Right atrium auricular region (tissue), 2 donors: ENCODE results near the gene BPGM. TPM values are rescaled to one million over a fixed set of nuclear protein-coding genes. Genes with fewer than 3 reads are reported as not detected.

Experiments used
- DNase-seq: peaks from one replicate; pipeline ENCODE4 v3.0.0-alpha.2; 2019; ENCODE audit warnings: low spot score
- H3K27ac ChIP-seq, 2 donors: fragments of 200-600 bp; sonication (generic); 1 replicate in 1 of 2; 2 replicates in 1 of 2; pipeline ENCODE4 v1.5.1; 2016 to 2019
- H3K27me3 ChIP-seq, 2 donors: fragments of 200-600 bp; sonication (generic); one replicate each; pipeline versions ENCODE4 v1.5.1 to v1.6.0; 2017 to 2019
- H3K36me3 ChIP-seq: fragments of 200-600 bp; sonication (generic); one replicate; pipeline ENCODE4 v1.5.1; 2016
- H3K4me1 ChIP-seq, 2 donors: fragments of 200-600 bp; sonication (generic); one replicate each; pipeline versions ENCODE4 v1.5.1 to v1.6.0; 2017 to 2019
- H3K4me3 ChIP-seq, 2 donors: fragments of 200-600 bp; sonication (generic); 1 replicate in 1 of 2; 2 replicates in 1 of 2; pipeline ENCODE4 v1.5.1; 2017 to 2019; ENCODE audit warnings: mild to moderate bottlenecking in 1 of 2, moderate library complexity in 1 of 2
- H3K9me3 ChIP-seq, 2 donors: fragments of 200-600 bp; sonication (generic); one replicate each; pipeline ENCODE4 v1.5.1; 2019
- total RNA-seq, 2 donors: library from RNA; depleted of rRNA; stranded (reverse); fragments of >200 nt; gene quantifications; one replicate each; pipeline ENCODE4 v1.1.0, GENCODE V29; 2016
- TF ChIP-seq, protein P1 (sequence below), 2 donors: fragments of 200-600 bp; sonication (generic); IDR thresholded peaks; one replicate each; pipeline ENCODE4 v1.5.1; 2019; ENCODE audit warnings: antibody characterized with exemption in 2 of 2

BPGM gene
- 10 to 100 TPM; 12.5 to 16.7 TPM for total RNA-seq

DNA sequence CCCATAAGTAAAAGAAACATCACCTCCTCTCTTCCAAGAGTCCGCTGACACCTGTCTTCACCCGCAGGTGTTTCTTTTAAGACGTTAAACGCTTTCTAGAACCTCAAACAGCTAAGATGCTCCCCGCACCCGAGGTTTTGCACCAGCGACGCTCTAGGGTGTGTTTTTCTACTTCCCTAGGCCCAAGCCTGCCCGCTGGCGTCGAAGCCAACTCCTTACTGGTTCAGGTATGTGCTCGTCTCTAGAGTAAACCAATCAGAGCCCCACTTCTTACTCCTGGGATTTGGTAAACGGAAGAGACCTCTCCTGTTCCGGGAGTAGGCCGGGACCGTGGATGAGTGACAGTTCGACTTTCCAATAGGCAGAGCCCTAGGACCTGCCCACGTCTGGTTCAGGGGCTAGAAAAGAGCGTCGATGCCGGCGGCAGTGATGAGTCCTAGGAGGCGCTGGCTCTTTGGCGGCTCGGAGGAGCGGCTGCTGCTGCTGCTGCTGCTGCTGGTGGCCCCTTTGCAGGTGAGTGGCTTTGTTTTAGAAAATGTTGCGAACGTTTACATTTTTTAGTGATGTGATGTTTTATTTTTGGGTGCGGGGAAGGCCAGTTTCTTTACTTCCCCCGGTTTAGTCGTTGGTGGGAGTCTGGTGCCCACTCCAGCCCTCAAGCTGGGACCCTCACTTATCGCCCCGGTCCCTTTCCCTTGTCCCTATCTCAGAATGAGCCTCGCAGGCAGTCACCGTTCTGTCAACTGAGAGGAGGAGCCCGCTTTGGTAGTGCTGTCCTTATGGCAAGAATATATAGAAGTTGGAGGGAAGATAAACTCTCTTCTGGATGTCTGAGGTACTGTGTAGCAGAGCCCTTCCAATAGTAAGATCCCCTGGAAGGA, at the start of gene BPGM:
Gene BPGM (plus strand): TSS at position 429 of the 881 bp plus-strand sequence. CDS start 14,655 bp downstream, outside the sequence.
- Histone ChIP-seq H3K27ac (peak within 1 kb of the TSS; percentile 81 to 87), H3K4me1 (peaks cover 0 to 17% of the 10 kb centered on the region in 2 donors), H3K4me3 (peak within 1 kb of the TSS; percentile 79 to 80), H3K9me3 (no peaks in the 10 kb centered on the region), H3K27me3 (no peaks in the 10 kb centered on the region), H3K36me3 (no peaks in the 10 kb centered on the region)
- peak; percentile 99 for DNase-seq
- TF ChIP-seq, protein P1, sequence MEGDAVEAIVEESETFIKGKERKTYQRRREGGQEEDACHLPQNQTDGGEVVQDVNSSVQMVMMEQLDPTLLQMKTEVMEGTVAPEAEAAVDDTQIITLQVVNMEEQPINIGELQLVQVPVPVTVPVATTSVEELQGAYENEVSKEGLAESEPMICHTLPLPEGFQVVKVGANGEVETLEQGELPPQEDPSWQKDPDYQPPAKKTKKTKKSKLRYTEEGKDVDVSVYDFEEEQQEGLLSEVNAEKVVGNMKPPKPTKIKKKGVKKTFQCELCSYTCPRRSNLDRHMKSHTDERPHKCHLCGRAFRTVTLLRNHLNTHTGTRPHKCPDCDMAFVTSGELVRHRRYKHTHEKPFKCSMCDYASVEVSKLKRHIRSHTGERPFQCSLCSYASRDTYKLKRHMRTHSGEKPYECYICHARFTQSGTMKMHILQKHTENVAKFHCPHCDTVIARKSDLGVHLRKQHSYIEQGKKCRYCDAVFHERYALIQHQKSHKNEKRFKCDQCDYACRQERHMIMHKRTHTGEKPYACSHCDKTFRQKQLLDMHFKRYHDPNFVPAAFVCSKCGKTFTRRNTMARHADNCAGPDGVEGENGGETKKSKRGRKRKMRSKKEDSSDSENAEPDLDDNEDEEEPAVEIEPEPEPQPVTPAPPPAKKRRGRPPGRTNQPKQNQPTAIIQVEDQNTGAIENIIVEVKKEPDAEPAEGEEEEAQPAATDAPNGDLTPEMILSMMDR (IDR thresholded peaks at IDR 0.05), result no peak

DNA sequence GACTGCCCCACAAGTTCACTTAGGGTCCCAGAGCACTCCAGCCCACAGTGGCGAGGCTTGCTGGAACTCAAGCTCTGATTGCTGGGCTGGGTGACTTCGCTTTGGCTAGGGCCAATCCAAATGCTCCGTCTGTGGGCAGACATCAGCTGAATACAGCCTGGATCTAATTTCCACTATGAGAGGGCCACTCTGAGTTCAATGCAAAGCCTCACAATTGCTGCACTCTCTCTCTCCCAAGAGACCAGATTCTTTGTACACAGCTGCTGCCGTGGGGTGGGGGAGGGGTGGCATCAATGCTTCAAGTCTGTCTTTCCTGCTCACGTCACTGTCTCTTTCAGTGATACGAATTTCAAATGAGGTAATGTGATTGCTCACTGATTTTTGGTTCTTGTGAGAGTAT, 47.3 kb upstream of the BPGM start:
- no peaks in the 10 kb centered on the region for H3K9me3 ChIP-seq

DNA sequence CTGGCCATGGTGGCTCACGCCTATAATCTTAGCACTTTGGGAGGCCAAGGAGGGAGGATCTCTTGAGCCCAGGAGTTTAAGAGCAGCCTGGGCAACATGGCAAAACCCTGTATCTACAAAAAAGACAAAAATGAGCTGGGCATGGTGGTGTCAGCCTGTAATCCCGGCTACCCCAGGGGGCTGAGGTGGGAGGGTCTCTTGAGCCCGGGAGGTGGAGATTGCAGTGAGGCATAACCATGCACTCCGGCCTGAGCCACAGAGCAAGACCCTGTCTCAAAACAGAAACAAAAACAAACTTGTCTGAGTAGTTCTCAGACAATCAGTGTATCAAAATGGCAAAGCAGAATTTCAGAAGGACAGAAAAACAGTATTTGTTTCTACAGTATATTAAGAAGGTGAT, 45.2 kb upstream of the BPGM start:
- no peaks in the 10 kb centered on the region for H3K36me3 ChIP-seq
- no peak overlapping the region for H3K4me3 ChIP-seq
- H3K9me3 ChIP-seq, result no peaks in the 10 kb centered on the region
- TF ChIP-seq, protein P1 (IDR thresholded peaks at IDR 0.05), result no peak
- no peaks in the 10 kb centered on the region for H3K27me3 ChIP-seq
- no peak for DNase-seq
- peaks cover 0 to 20% of the 10 kb centered on the region in 2 donors for H3K4me1 ChIP-seq
- no peak overlapping the region for H3K27ac ChIP-seq

More for the DNA sequence above, 47.3 kb upstream of the BPGM start:
- Histone ChIP-seq H3K27ac (no peak overlapping the region), H3K4me1 (peaks cover 0 to 10% of the 10 kb centered on the region in 2 donors), H3K4me3 (no peak overlapping the region), H3K27me3 (no peaks in the 10 kb centered on the region), H3K36me3 (no peaks in the 10 kb centered on the region)
- TF ChIP-seq, protein P1 (IDR thresholded peaks at IDR 0.05), result no peak
- DNase-seq, result no peak

DNA sequence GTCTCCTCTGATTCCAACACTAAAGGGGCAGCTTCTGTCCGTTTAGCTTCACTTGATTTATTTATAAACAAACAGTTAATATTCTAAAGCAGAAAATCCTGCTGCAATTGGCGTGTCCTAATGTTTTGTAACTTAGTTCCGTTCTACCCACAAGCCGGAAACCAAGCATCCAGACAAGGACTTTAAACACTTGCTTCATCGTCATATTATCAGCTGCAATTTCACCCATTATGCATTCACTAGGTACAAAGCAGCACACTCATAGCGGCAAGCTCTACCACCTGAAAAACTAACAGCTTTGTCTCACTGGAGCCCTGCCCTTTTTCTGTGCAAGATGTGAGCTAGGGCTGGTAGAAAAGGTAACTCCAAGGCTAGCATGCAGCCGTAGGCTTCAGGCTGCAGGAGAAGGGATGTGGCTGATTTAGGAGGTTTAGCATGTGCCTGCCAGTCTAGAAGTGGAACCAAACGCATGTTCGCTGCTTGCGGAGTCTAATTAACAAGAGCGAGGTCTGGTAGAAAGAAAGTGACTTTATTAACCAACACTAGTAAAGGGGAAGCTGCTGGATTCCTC, 43.7 kb upstream of the BPGM start:
- no peaks in the 10 kb centered on the region for H3K27me3 ChIP-seq
- peak overlapping the region in 1 of 2 donors; percentile 45 for H3K27ac ChIP-seq
- peak overlapping the region in 1 of 2 donors; percentile 10 for H3K4me3 ChIP-seq
- no peaks in the 10 kb centered on the region for H3K9me3 ChIP-seq
- no peaks in the 10 kb centered on the region for H3K36me3 ChIP-seq
- DNase-seq, result no peak
- TF ChIP-seq, protein P1 (IDR thresholded peaks at IDR 0.05), result no peak
- H3K4me1 ChIP-seq, result peaks cover 0 to 28% of the 10 kb centered on the region in 2 donors

DNA sequence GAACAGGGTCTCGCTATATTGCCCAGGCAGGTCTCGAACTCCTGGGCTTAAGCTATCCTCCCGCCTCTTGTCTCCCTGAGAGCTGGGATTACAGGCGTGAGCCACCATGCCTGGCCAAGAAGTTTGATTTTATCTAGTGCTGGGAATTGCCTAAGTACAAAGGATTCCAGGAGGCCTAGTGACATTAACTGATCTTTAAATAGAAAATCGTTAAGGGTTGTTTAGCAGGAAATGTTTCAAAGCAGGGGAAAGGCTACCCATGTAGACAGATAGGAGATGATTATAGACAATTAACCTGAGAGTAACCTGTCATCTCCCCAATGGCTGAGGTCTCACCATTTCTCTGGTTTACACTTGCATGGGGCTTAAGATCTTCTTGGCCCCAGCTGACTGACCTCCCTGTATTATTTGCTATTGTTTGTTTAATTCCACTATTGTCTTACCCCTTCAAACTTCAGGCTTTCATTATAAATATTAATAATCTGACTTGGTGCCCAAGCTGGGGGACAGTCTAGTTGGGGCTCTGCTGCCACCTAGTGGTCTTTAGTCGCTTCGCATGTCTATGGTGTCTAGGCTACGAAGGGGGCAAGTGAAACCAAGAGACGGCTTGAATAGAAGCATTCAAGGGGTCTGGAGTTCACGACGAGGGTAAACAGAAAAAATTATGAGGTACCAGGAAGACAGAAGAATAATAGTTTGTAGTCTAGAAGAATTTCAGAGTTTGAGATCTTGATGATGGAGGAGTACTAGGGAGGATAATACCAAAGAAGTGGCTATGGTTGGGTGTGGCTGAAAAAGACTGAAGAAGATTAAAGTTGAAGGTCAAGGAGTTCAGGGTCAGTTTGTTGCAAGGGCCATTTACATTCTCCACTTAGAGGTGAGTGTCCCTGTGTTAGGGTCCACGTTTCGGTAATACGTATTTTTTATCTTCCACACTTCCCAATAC, 40.4 kb upstream of the BPGM start:
- no peaks in the 10 kb centered on the region for H3K9me3 ChIP-seq
- peak overlapping the region; percentile 57 to 62 for H3K27ac ChIP-seq
- H3K27me3 ChIP-seq, result no peaks in the 10 kb centered on the region
- no peak for DNase-seq
- no peaks in the 10 kb centered on the region for H3K36me3 ChIP-seq
- TF ChIP-seq, protein P1 (IDR thresholded peaks at IDR 0.05), result peak; percentile 85 to 97
- peaks cover 0 to 28% of the 10 kb centered on the region in 2 donors for H3K4me1 ChIP-seq
- H3K4me3 ChIP-seq, result no peak overlapping the region
